Ureter (tissue), 1 donor: Measurements from ENCODE around the gene SPECC1. TPM values are rescaled to one million over a fixed set of nuclear protein-coding genes. Genes with fewer than 3 reads are reported as not detected.
"Not testable (repeated sequence)": the region's sequence is repeated elsewhere in the genome, so short reads cannot be mapped to it uniquely, and the experiment has no call there.

ENCODE experiments used
- DNase-seq: peaks from one replicate; pipeline ENCODE4 v3.0.0-alpha.2; 2020; ENCODE audit warnings: low spot score
- total RNA-seq: library from RNA; stranded (reverse); gene quantifications from one replicate; pipeline ENCODE4 v1.2.4, GENCODE V29; 2023
- donor health status: DM: yes; HTN: yes; CAD: no.

Gene SPECC1
- total RNA-seq, 1 donor from 2014 or later = 26.2 TPM

DNA sequence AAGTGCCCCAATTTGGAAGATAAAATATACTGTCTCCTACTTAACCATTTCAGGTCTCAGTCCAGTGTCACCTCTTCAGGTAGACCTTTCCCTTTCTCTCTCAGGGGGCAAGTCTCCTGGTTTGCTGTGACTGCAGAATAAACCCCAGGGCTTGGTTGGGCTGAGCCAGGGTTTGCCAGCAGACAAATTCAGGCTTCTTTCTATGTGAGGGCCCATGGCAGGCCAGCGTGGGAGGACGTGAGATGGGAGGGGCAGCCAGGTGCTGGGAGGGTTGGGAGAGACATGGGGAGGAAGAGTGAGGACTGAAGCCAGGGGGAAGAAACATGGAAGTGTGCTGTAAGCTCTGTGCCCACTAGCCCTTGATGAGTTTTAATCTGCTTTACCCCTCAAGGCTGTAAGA is 163.2 kb downstream of the SPECC1 start:
- DNase-seq = no peak

GRCh38 chr17:20173091-20173490 is 163.9 kb downstream of the SPECC1 start:
- no peak for DNase-seq

- no peak for DNase-seq
These were observed 165.6 kb downstream of the SPECC1 start for GRCh38 chr17:20174588-20175265.

- no peak for DNase-seq
These were observed 169.9 kb downstream of the SPECC1 start for GRCh38 chr17:20179041-20179440.

- no peak for DNase-seq
These were observed 171.5 kb downstream of the SPECC1 start for GRCh38 chr17:20180661-20181060.

DNA sequence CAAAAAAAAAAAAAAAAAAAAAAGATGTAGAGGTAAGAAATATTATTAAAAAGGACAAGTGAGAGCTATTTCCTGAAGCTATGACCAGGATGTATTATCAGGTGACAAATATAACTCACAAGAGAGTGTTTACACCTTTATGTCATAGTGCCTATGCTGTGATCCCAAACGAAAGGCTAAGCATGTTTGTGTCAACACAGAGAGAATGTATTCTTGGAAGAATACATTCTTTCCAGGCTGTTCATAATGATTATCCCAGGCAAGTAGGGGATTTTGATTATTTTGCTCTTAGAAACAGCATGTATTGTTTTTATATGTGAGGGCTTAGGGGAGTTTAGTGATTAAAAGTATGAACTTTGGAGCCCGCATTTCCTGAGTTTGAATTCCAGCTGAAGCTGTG is 175.0 kb downstream of the SPECC1 start:
- no peak for DNase-seq

DNA sequence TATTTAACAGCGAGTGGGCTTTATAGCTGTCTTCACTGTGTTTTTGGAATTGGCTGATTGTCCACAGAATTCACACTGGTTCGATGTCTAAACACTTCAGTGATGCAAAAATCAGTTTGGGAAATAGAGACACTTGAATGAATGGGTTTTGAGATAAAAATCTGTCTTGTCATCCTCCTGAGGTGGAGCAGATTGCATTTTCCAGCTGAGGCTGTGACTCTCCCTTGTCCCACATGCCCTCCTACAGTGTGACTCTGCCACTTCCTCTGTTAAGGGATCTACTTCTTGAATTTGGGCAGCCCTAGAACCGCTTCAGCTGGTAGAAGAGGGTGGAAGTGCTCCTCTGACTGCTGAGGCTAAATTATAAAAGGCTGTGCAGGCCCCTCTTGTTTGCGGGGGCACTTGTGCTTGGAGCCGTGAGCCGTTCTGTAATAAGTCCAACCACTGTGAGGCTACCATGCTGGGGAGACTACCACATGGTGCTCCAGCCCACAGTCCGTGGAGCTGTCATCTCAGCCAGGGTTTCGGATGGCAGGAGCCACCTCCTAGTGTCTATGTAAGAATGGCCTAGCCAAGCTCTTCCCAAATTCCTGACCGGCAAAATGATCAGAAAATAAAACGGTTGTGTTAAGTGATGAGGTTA is 175.9 kb downstream of the SPECC1 start:
- no peak for DNase-seq

DNA sequence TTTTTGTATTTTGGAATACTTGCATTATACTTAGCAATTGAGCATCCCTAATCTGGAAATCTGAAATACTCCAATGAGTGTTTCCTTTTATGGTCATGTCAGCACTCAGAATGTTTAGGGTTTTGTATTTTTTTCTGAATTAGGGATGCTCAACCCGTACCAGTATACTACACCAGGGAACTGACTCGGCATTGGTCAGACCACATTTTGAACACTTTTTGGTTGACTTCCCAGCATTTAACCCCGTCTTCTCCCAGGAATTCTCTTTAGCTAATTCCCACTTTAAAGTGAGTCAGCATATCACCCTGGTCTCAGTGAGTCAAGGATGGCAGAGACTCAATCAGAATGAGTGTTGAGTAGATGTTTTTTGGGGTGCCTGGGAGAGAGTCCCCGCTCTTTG is 177.9 kb downstream of the SPECC1 start:
- no peak for DNase-seq

GRCh38 chr17:20189302-20189701 is 180.1 kb downstream of the SPECC1 start:
- DNase-seq = no peak

GRCh38 chr17:20189979-20190378 is 180.8 kb downstream of the SPECC1 start:
- DNase-seq = no peak

GRCh38 chr17:20190605-20191004 is 181.4 kb downstream of the SPECC1 start:
- no peak for DNase-seq

DNA sequence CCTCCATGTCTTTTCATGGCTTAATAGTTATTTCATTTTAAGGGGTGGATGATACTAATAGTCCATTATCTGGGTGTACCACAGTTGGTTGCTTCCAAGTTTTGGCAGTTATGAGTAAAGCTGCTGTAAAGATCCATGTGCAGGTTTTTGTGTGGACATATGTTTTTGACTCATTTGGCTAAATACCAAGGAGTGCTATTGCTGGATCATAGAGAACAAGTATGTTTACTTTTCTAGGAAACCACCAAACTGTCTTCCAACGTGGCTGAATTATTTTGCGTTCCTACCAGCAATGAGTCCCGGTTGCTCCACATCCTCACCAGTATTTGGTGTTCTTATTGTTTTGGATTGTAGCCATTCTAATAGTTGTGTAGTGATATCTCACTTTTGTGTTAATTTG is 181.9 kb downstream of the SPECC1 start:
- DNase-seq = no peak

- DNase-seq = not testable (repeated sequence)
These were observed 187.1 kb downstream of the SPECC1 start for GRCh38 chr17:20196286-20196685.

GRCh38 chr17:20197272-20197926 is 188.2 kb downstream of the SPECC1 start:
- DNase-seq = no peak

GRCh38 chr17:20200016-20200795 is 191.0 kb downstream of the SPECC1 start:
- no peak for DNase-seq

- no peak for DNase-seq
These were observed 191.8 kb downstream of the SPECC1 start for GRCh38 chr17:20200865-20201458.

DNA sequence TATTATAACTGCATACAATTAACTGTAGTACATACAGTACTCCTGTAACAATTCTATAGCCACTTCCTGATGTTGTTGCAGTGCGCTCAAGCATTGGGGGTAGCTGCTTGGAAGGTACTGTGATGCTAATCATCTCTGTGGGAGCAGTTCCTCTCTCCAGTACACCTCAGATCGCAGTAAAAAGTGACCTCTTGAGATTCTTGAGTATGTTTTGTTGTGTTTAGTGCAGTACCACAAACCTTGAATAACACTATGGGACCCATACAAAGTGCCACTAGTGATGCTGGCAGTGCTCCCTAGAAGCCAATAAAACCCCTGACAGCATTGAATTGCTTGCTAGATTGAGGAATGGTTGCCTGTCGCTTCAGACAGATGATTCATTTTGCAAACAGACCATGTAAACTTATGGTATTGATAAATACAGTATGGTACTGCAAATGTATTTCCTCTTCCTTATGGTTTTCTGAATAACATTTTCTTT is 193.0 kb downstream of the SPECC1 start:
- DNase-seq = no peak

- DNase-seq = no peak
These were observed 193.9 kb downstream of the SPECC1 start for GRCh38 chr17:20203018-20203417.

- DNase-seq = no peak
These were observed 194.7 kb downstream of the SPECC1 start for GRCh38 chr17:20203761-20204263.

- no peak for DNase-seq
These were observed 196.4 kb downstream of the SPECC1 start for GRCh38 chr17:20205609-20206008.

DNA sequence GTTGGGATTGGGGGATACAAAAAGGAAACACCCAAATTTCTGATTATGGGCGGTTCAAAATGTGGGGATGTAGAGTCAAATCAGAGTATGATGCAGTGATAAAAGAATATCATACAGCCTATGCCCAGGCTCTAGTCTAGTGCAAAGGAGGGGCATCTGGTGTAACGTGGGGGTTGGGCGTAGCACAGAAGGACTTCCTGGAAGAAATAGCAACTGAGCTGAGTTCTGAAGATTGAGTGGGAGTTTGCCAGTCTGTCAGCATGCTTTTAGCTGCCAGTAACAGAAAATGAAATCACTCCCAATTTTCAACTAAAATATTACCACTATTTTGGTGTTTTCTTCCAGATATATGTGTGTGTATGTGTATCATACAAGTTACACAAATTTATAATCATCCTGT is 196.9 kb downstream of the SPECC1 start:
- DNase-seq = no peak

DNA sequence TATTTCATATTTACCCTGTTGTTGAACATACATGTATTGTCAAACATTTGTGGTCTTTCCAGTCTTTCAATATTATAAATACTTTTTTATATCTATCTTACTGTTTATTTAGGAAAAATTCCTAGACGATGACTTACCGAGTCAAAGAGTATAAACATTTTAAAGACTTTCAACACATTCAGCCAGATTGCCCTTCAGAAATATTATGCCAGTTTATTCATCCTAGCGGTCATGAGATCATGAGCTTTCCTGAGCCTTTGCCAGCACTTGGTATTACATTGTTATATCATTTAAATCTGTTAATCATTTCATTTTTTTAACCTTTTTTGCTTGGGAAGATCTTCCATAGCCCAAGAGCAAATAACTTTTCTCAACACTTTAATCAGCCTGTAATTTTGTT is 197.4 kb downstream of the SPECC1 start:
- DNase-seq = no peak
